AG09309 (cell line): ENCODE results near the gene FSTL4.

Experiments used
- DNase-seq: peaks from one replicate; pipeline ENCODE4 v3.0.0-alpha.2; 2010; ENCODE audit warnings: low read depth
- H3K4me3 ChIP-seq: 2 replicates; pipeline ENCODE4 v1.5.1; 2011; ENCODE audit warnings: mild to moderate bottlenecking, low read depth, low read length, moderate library complexity; ENCODE audit not compliant: control insufficient read depth
- TF ChIP-seq, protein P1 (sequence below): IDR thresholded peaks from 2 replicates; pipeline ENCODE4 v1.5.1; 2011; ENCODE audit warnings: mild to moderate bottlenecking, low read depth, low read length, inconsistent platforms; ENCODE audit not compliant: insufficient read depth, control insufficient read depth; ENCODE audit errors: missing control alignments

Gene FSTL4

DNA sequence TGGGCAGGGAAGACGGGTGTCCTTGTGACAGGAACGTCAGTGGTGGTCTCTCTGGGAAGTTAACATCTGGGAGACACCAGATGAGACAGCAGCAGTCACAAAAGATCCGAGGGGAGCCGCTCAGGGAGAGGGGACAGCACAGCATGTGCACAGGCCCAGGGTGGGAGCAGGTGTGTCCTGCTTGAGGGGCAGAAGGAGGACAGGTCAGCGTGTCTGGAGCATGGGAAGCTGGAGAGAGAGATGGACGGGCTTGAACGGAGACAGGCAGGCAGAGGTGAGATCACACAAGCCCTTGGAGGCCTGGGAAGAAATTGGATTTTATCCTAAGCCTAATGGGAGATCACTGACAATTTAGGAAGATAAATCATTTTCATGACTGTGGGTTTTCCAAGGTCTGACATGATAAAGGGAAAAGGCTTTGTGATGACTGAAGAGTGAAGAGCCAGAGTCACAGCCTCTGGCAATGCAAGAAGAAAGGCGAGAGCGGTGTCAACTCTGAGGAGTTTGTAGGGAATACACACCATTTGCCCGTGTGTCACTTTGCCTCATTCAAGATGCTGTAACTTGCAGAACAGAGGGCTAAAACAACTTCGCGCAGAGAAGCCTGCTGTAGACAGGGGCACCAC lies 88.3 kb downstream of the FSTL4 start:
- DNase-seq = no peak
- no peak overlapping the region for H3K4me3 ChIP-seq
- TF ChIP-seq, protein P1, sequence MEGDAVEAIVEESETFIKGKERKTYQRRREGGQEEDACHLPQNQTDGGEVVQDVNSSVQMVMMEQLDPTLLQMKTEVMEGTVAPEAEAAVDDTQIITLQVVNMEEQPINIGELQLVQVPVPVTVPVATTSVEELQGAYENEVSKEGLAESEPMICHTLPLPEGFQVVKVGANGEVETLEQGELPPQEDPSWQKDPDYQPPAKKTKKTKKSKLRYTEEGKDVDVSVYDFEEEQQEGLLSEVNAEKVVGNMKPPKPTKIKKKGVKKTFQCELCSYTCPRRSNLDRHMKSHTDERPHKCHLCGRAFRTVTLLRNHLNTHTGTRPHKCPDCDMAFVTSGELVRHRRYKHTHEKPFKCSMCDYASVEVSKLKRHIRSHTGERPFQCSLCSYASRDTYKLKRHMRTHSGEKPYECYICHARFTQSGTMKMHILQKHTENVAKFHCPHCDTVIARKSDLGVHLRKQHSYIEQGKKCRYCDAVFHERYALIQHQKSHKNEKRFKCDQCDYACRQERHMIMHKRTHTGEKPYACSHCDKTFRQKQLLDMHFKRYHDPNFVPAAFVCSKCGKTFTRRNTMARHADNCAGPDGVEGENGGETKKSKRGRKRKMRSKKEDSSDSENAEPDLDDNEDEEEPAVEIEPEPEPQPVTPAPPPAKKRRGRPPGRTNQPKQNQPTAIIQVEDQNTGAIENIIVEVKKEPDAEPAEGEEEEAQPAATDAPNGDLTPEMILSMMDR = no peak

DNA sequence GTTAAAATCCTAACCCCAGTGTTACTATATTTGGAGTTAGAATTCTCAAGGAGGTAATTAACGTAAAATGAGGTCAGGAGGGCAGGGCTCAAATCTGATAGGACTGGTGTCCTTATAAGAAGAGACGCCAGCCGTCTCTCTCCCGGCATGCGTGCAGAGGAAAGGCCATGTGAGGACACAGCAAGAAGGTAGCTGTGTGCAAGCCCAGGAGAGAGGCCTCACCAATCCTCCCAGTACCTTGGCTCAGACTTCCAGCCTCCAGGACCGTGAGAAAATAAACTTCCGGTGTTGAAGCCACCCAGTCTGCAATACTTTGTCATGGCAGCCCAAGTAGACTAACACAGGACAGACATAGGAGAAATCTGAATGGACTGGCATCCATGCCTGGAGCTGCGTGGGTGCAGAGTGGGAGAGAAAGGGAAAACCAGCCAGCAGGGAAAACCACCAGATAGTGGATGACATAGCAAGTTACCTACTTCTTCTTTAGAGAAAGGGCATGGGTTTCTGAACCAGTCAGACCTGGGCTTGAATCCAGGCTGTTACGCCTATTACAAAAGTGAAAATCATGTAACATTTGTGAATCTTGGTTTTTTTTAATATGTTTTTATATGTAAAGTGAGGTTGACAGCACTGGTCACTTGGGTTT lies 89.2 kb downstream of the FSTL4 start:
- TF ChIP-seq, protein P1 = no peak
- no peak for DNase-seq
- no peak overlapping the region for H3K4me3 ChIP-seq

DNA sequence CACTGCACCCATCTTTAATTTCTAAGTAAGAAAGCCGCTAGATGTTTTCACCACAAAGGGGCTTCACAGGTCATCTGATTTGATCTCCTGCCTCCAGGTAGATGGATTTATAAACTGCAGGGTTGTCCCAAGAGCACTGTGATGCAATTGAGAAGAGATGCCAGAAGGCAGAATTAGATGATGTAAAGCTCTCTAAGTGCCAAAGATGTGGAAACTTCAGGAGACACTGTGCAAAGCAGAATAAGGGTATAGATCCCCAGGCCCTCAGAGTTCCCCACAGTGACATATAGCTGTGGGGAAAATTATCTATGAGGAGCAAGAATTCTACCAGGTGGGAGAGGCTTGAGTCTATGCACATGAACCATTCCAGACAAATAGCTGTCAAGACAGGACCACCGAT lies 90.5 kb downstream of the FSTL4 start:
- DNase-seq = no peak
- H3K4me3 ChIP-seq = no peak overlapping the region
- TF ChIP-seq, protein P1 = no peak

DNA sequence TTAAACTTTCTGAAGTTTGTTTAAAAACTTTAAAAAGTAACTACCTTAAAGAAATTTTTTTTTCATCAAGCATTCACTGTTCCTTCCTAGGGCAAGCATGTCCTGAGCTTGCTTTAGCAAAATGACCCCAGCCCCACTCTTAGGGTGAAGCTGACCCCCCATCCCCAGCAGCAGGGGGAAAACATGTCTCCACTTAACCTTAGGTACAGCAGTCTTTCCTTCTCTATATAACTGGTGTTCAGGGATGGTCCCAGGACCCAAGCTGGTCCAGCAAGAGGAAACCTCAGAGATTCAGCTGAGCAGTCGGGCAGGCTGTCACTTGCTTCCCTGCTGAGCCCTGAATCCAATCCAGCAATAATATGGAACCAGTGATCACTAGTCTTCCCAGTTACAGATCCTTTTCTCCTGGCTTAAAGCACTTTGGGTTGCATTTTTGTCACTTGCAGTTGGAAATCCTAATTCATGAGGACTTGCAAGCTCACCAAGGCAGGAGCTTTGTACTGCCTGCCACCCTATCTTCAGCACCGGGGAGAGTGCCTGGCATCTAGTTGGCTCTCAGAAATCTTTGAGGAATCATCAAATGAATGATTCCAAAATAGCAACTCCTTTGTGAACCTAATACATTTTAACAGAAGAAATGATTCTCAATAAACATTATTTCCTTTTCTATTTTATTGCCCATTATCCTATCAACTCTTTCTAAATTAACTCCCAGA lies 91.2 kb downstream of the FSTL4 start:
- no peak for DNase-seq
- TF ChIP-seq, protein P1 = no peak
- H3K4me3 ChIP-seq = no peak overlapping the region

DNA sequence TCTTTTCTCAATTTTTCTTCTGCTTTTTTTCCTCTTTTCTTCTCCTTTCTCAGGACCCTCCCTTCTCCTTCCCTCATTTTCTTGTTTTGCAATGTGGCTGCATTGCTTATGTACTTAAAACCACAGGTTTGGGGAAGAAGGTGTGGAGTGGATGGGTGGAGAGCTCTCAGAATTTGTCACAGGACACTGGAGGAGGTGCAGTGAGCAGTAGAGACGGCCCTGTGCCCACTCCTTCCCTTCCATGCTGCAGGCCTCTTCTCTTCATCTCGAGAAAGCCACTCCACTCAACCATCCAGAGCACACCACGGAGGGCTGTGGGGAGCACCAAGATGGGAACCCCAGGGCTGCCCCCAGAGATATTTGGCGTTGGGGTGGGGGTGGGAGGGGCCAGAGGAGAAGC lies 92.3 kb downstream of the FSTL4 start:
- TF ChIP-seq, protein P1 = no peak
- no peak for DNase-seq
- H3K4me3 ChIP-seq = no peak overlapping the region

DNA sequence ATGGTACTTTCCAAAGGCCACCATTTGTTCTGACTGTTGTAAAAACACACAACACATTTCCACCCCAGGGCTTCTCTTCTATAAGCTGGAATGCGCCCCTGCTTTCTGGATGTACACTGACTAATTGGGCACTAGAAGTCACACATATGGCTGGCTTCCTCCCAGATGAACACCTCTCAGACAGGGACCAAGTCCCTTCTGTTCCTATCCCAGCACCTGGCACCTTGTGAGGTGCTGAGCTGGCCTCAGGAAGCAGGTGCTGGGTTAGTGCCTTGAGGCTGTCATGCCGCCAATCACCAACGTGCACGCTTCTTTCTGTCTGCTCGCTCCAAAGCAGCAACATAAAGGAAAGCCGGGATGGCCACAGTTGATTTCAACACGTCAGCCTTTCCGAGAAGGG lies 93.2 kb downstream of the FSTL4 start:
- no peak for DNase-seq
- H3K4me3 ChIP-seq = no peak overlapping the region
- TF ChIP-seq, protein P1 = no peak
